ENCODE data around the gene P2RY8. TPM values are rescaled to one million over a fixed set of nuclear protein-coding genes. Genes with fewer than 3 reads are reported as not detected.

Gene P2RY8
- total RNA-seq, 1 experiment from 2014 or later: not detected

GRCh38 chrX:1533058-1533457 lies 3.9 kb downstream of the P2RY8 start:
- TF ChIP-seq CTCF (conservative IDR thresholded peaks at IDR 0.05; ENCODE audit: low read depth, low read length): no peak
- TF ChIP-seq EZH2 (IDR thresholded peaks at IDR 0.05; ENCODE audit: borderline replicate concordance, low read depth, low read length, poor library complexity, severe bottlenecking): no peak
- H3K4me1 ChIP-seq (ENCODE audit: insufficient read depth, low read length, poor library complexity, severe bottlenecking): no peaks in the 10 kb centered on the region
- no peak overlapping the region for H3K27ac ChIP-seq (ENCODE audit: low read depth, low read length, poor library complexity, severe bottlenecking)
- no peaks in the 10 kb centered on the region for H3K9me3 ChIP-seq (ENCODE audit: low read depth, low read length, poor library complexity, severe bottlenecking)
- ChIA-PET POLR2A (ENCODE audit: low non-redundant PET) (no interaction called here), CTCF (no interaction called here)
- no peak for DNase-seq (ENCODE audit: low spot score)
- no peak overlapping the region for H3K4me3 ChIP-seq (ENCODE audit: low read depth, low read length, poor library complexity, severe bottlenecking)
- H3K27me3 ChIP-seq (replicated peaks; ENCODE audit: insufficient read depth, low read depth, low read length, poor library complexity): no peaks in the 10 kb centered on the region
- H3K36me3 ChIP-seq (ENCODE audit: insufficient read depth, low read length, poor library complexity, severe bottlenecking): no peaks in the 10 kb centered on the region
- intact Hi-C loops (cut with micrococcal nuclease; ENCODE audit: unreplicated experiment): no loop called here
- BruUV-seq (replicated peaks): no TSS peak

- DNase-seq (ENCODE audit: low spot score): no peak
- no peak for TF ChIP-seq CTCF (conservative IDR thresholded peaks at IDR 0.05; ENCODE audit: low read depth, low read length)
- no peak for TF ChIP-seq EZH2 (IDR thresholded peaks at IDR 0.05; ENCODE audit: borderline replicate concordance, low read depth, low read length, poor library complexity, severe bottlenecking)
- no peak overlapping the region for H3K4me3 ChIP-seq (ENCODE audit: low read depth, low read length, poor library complexity, severe bottlenecking)
- no TSS peak for BruUV-seq (replicated peaks)
- no peaks in the 10 kb centered on the region for H3K36me3 ChIP-seq (ENCODE audit: insufficient read depth, low read length, poor library complexity, severe bottlenecking)
- no peaks in the 10 kb centered on the region for H3K27me3 ChIP-seq (replicated peaks; ENCODE audit: insufficient read depth, low read depth, low read length, poor library complexity)
- intact Hi-C loops (cut with micrococcal nuclease; ENCODE audit: unreplicated experiment): no loop called here
- ChIA-PET CTCF (no interaction called here), POLR2A (ENCODE audit: low non-redundant PET) (no interaction called here)
- no peaks in the 10 kb centered on the region for H3K9me3 ChIP-seq (ENCODE audit: low read depth, low read length, poor library complexity, severe bottlenecking)
- H3K27ac ChIP-seq (ENCODE audit: low read depth, low read length, poor library complexity, severe bottlenecking): no peak overlapping the region
- H3K4me1 ChIP-seq (ENCODE audit: insufficient read depth, low read length, poor library complexity, severe bottlenecking): no peaks in the 10 kb centered on the region
Measured at GRCh38 chrX:1531096-1531890, 5.7 kb downstream of the P2RY8 start.

- Histone ChIP-seq H3K36me3 (ENCODE audit: insufficient read depth, low read length, poor library complexity, severe bottlenecking) (no peaks in the 10 kb centered on the region), H3K4me3 (ENCODE audit: low read depth, low read length, poor library complexity, severe bottlenecking) (no peak overlapping the region), H3K4me1 (ENCODE audit: insufficient read depth, low read length, poor library complexity, severe bottlenecking) (no peaks in the 10 kb centered on the region), H3K27me3 (replicated peaks; ENCODE audit: insufficient read depth, low read depth, low read length, poor library complexity) (no peaks in the 10 kb centered on the region), H3K9me3 (ENCODE audit: low read depth, low read length, poor library complexity, severe bottlenecking) (no peaks in the 10 kb centered on the region), H3K27ac (ENCODE audit: low read depth, low read length, poor library complexity, severe bottlenecking) (no peak overlapping the region)
- no peak for DNase-seq (ENCODE audit: low spot score)
- intact Hi-C loops (cut with micrococcal nuclease; ENCODE audit: unreplicated experiment): no loop called here
- ChIA-PET POLR2A (ENCODE audit: low non-redundant PET) (no interaction called here), CTCF (no interaction called here)
- no TSS peak for BruUV-seq (replicated peaks)
- no peak for TF ChIP-seq EZH2 (IDR thresholded peaks at IDR 0.05; ENCODE audit: borderline replicate concordance, low read depth, low read length, poor library complexity, severe bottlenecking)
- TF ChIP-seq CTCF (conservative IDR thresholded peaks at IDR 0.05; ENCODE audit: low read depth, low read length): no peak
Measured at GRCh38 chrX:1529756-1530155, 7.2 kb downstream of the P2RY8 start.

All from A673 (cell line).